ENCODE results near the gene PACRG. TPM values are rescaled to one million over a fixed set of nuclear protein-coding genes. Genes with fewer than 3 reads are reported as not detected.

Gene PACRG
- total and polyA plus RNA-seq, 2 donors (not counting 3 experiments of a cell fraction or from before 2014, with no cell fraction given), result 0.08 TPM; not detected in 1

DNA sequence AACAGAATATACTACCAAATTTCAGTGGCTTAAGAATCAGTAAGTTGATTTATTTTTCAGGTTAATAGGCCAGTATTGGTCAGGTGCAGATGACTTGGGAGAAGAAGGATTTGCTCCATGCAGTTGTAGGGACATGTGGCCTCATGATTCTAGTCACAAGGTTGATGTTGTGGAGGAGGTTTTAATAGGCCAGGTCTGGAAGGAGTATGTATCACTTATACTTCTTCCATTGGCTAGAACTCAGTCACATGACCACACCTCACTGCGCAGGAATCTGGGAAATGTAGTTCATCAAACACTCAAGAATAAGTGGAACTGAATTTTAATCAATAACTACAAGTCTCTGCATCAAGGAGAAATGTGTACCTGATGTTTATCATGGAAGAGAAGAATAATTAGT is 405.2 kb downstream of the PACRG start:
- no TSS peak for BruUV-seq (replicated peaks)
- CTCF ChIA-PET, result no interaction called here
- Histone ChIP-seq H3K27me3 (ENCODE audit: control insufficient read depth in 2 of 2, insufficient read depth in 2 of 2, low read length in 2 of 2) (no peaks in the 10 kb centered on the region), H3K4me1 (ENCODE audit: control insufficient read depth, extremely low read depth, insufficient read depth, low read length) (no peaks in the 10 kb centered on the region), H3K79me2 (ENCODE audit: control insufficient read depth, insufficient read depth, low read length) (no peaks in the 10 kb centered on the region), H4K20me1 (replicated peaks; ENCODE audit: control insufficient read depth, extremely low read depth, insufficient read depth, low read length) (no peaks in the 10 kb centered on the region), H3K27ac (ENCODE audit: insufficient read depth, low read depth, low read length) (no peak overlapping the region), H3K9me3 (replicated peaks; ENCODE audit: control insufficient read depth, insufficient read depth, low read length) (no peaks in the 10 kb centered on the region), H2AFZ (ENCODE audit: low read depth, low read length) (no peak overlapping the region), H3K9ac (replicated peaks; ENCODE audit: extremely low read depth, insufficient read depth, low read length) (no peak overlapping the region), H3K4me2 (ENCODE audit: insufficient read depth, low read length) (no peak overlapping the region), H3K9me1 (replicated peaks; ENCODE audit: control insufficient read depth, extremely low read depth, insufficient read depth, low read length) (no peaks in the 10 kb centered on the region), H3K36me3 (ENCODE audit: control insufficient read depth in 2 of 2, extremely low read depth in 1 of 2, insufficient read depth in 2 of 2, low read length in 2 of 2) (no peaks in the 10 kb centered on the region), H3K4me3 (replicated peaks in 1 of 3; ENCODE audit: insufficient read depth in 1 of 3, low read depth in 1 of 3, low read length in 3 of 3) (no peak overlapping the region)
- intact Hi-C loops (cut with micrococcal nuclease) (no loop called here), dilution Hi-C loops (cut with MboI; ENCODE audit: extremely low pct_ligation_motif_present, low sequenced_read_pairs) (no loop called here)
- TF ChIP-seq POLR2AphosphoS5 (IDR thresholded peaks at IDR 0.05; ENCODE audit: insufficient read depth, low read depth, low read length) (no peak), MYC (IDR thresholded peaks at IDR 0.05; ENCODE audit: low read depth, low read length) (no peak), GATA2 (IDR thresholded peaks at IDR 0.05; ENCODE audit: insufficient read depth, insufficient read length, low read depth, low read length) (no peak), POLR2A (IDR thresholded peaks at IDR 0.05; ENCODE audit: low read depth, low read length) (no peak), JUN (IDR thresholded peaks at IDR 0.05; ENCODE audit: borderline replicate concordance, insufficient read depth, insufficient read length, low read depth) (no peak), EZH2 (IDR thresholded peaks at IDR 0.05; ENCODE audit: borderline replicate concordance, low read depth, low read length, severe bottlenecking) (no peak), FOS (IDR thresholded peaks at IDR 0.05; ENCODE audit: borderline replicate concordance, insufficient read depth, low read length) (no peak)
- TF ChIP-seq, protein P1, sequence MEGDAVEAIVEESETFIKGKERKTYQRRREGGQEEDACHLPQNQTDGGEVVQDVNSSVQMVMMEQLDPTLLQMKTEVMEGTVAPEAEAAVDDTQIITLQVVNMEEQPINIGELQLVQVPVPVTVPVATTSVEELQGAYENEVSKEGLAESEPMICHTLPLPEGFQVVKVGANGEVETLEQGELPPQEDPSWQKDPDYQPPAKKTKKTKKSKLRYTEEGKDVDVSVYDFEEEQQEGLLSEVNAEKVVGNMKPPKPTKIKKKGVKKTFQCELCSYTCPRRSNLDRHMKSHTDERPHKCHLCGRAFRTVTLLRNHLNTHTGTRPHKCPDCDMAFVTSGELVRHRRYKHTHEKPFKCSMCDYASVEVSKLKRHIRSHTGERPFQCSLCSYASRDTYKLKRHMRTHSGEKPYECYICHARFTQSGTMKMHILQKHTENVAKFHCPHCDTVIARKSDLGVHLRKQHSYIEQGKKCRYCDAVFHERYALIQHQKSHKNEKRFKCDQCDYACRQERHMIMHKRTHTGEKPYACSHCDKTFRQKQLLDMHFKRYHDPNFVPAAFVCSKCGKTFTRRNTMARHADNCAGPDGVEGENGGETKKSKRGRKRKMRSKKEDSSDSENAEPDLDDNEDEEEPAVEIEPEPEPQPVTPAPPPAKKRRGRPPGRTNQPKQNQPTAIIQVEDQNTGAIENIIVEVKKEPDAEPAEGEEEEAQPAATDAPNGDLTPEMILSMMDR (IDR thresholded peaks at IDR 0.05; ENCODE audit: extremely low read depth in 1 of 2, insufficient read depth in 1 of 2, low read depth in 1 of 2, low read length in 2 of 2), result no peak
- TF ChIP-seq, protein P2, sequence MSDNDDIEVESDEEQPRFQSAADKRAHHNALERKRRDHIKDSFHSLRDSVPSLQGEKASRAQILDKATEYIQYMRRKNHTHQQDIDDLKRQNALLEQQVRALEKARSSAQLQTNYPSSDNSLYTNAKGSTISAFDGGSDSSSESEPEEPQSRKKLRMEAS (IDR thresholded peaks at IDR 0.05; ENCODE audit: insufficient read depth, insufficient read length), result no peak
- DNase-seq (ENCODE audit: low read depth, low spot score), result no peak
- POLR2A ChIA-PET, result no interaction called here
- FAIRE-seq, result no peak
